ENCODE results near the gene CCDC185.

DNA sequence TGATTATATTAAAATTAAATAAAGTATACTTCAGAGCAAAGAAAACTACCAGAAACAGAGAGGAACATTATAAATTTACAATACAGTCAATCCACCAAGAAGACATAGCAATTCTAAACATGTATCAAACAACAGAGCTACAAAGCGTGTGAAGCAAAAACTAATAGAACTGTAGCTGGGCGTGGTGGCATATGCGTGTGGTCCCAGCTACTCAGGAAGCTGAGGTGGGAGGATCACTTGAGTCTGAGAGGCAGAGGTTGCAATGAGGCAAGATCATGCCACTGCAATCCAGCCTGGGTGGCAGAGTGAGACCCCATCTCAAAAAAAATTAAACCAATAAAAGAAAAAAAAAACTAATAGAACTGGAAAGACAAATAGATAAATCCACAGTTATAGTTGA, 12.3 kb downstream of the CCDC185 start:
- TF ChIP-seq POLR2AphosphoS5 (IDR thresholded peaks at IDR 0.05; ENCODE audit: low read depth, low read length) (no peak), SIN3A (IDR thresholded peaks at IDR 0.05; ENCODE audit: borderline replicate concordance, insufficient read depth, low read length) (no peak), FOXP2 (optimal IDR thresholded peaks at IDR 0.05; ENCODE audit: borderline replicate concordance, extremely low read depth, extremely low read length, insufficient read depth) (no peak), TAF1 (IDR thresholded peaks at IDR 0.05; ENCODE audit: borderline replicate concordance, insufficient read depth, low read length) (no peak)
- TF ChIP-seq, protein P1, sequence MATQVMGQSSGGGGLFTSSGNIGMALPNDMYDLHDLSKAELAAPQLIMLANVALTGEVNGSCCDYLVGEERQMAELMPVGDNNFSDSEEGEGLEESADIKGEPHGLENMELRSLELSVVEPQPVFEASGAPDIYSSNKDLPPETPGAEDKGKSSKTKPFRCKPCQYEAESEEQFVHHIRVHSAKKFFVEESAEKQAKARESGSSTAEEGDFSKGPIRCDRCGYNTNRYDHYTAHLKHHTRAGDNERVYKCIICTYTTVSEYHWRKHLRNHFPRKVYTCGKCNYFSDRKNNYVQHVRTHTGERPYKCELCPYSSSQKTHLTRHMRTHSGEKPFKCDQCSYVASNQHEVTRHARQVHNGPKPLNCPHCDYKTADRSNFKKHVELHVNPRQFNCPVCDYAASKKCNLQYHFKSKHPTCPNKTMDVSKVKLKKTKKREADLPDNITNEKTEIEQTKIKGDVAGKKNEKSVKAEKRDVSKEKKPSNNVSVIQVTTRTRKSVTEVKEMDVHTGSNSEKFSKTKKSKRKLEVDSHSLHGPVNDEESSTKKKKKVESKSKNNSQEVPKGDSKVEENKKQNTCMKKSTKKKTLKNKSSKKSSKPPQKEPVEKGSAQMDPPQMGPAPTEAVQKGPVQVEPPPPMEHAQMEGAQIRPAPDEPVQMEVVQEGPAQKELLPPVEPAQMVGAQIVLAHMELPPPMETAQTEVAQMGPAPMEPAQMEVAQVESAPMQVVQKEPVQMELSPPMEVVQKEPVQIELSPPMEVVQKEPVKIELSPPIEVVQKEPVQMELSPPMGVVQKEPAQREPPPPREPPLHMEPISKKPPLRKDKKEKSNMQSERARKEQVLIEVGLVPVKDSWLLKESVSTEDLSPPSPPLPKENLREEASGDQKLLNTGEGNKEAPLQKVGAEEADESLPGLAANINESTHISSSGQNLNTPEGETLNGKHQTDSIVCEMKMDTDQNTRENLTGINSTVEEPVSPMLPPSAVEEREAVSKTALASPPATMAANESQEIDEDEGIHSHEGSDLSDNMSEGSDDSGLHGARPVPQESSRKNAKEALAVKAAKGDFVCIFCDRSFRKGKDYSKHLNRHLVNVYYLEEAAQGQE (IDR thresholded peaks at IDR 0.05; ENCODE audit: insufficient read depth in 1 of 2, low read depth in 2 of 2, low read length in 2 of 2): no peak
